Activated CD4-positive, alpha-beta T cell treated with anti-CD3 and anti-CD28 coated beads for 48 hours (primary cell): Measurements from ENCODE around the gene SGMS1.
"Not testable (repeated sequence)": the region's sequence is repeated elsewhere in the genome, so short reads cannot be mapped to it uniquely, and the experiment has no call there.

ENCODE experiments used
- DNase-seq: peaks from one replicate; pipeline ENCODE4 v3.0.0-alpha.2; 2020

The SGMS1 gene

GRCh38 chr10:50623663-50624412 lies at the start of gene SGMS1:
Gene SGMS1, minus strand, starts transcription at chr10:50623956. Its CDS starts 279,842 bp downstream, at chr10:50344114.
- DNase-seq, result peak; percentile 82

GRCh38 chr10:50672152-50672551 lies 48.4 kb upstream of the SGMS1 start:
- DNase-seq, result not testable (repeated sequence)

- DNase-seq, result not testable (repeated sequence)
These were observed 47.9 kb upstream of the SGMS1 start for GRCh38 chr10:50671645-50672044.

GRCh38 chr10:50669957-50670356 lies 46.2 kb upstream of the SGMS1 start:
- DNase-seq, result not testable (repeated sequence)

GRCh38 chr10:50667353-50667752 lies 43.6 kb upstream of the SGMS1 start:
- DNase-seq, result not testable (repeated sequence)

GRCh38 chr10:50662420-50662819 lies 38.7 kb upstream of the SGMS1 start:
- DNase-seq, result not testable (repeated sequence)

GRCh38 chr10:50661563-50661962 lies 37.8 kb upstream of the SGMS1 start:
- not testable (repeated sequence) for DNase-seq

- peak; percentile 59 for DNase-seq
These were observed 36.3 kb upstream of the SGMS1 start for GRCh38 chr10:50659865-50660730.

- DNase-seq, result not testable (repeated sequence)
These were observed 35.5 kb upstream of the SGMS1 start for GRCh38 chr10:50659016-50659864.

GRCh38 chr10:50658165-50658564 lies 34.4 kb upstream of the SGMS1 start:
- no peak for DNase-seq

- DNase-seq, result no peak
These were observed 30.0 kb upstream of the SGMS1 start for GRCh38 chr10:50653758-50654157.

- no peak for DNase-seq
These were observed 29.4 kb upstream of the SGMS1 start for GRCh38 chr10:50653142-50653541.

GRCh38 chr10:50651808-50652207 lies 28.1 kb upstream of the SGMS1 start:
- DNase-seq, result no peak

- DNase-seq, result no peak
These were observed 26.7 kb upstream of the SGMS1 start for GRCh38 chr10:50650481-50650880.

GRCh38 chr10:50648935-50649227 lies 25.1 kb upstream of the SGMS1 start:
- no peak for DNase-seq

GRCh38 chr10:50648089-50648934 lies 24.6 kb upstream of the SGMS1 start:
- no peak for DNase-seq

GRCh38 chr10:50647350-50647749 lies 23.6 kb upstream of the SGMS1 start:
- DNase-seq, result not testable (repeated sequence)

GRCh38 chr10:50645236-50645635 lies 21.5 kb upstream of the SGMS1 start:
- DNase-seq, result no peak

GRCh38 chr10:50641626-50642025 lies 17.9 kb upstream of the SGMS1 start:
- no peak for DNase-seq

GRCh38 chr10:50640238-50640637 lies 16.5 kb upstream of the SGMS1 start:
- DNase-seq, result no peak

GRCh38 chr10:50636618-50637579 lies 13.1 kb upstream of the SGMS1 start:
- DNase-seq, result peak; percentile 45
